Neural crest cell (in vitro differentiated cells): Measurements from ENCODE around the gene BABAM2. TPM values are rescaled to one million over a fixed set of nuclear protein-coding genes. Genes with fewer than 3 reads are reported as not detected.
A peak's percentile ranks its signal among the peaks of the same experiment; 100 is the strongest.

ENCODE experiments used
- DNase-seq: peaks from one replicate; pipeline ENCODE4 v3.0.0; 2021; ENCODE audit warnings: low read depth, mixed read lengths, low spot score
- H3K27ac Mint-ChIP-seq: one replicate; pipeline ENCODE4 v1.8.0; 2021; ENCODE audit warnings: mild to moderate bottlenecking, mixed read lengths; ENCODE audit not compliant: unreplicated experiment
- H3K27me3 Mint-ChIP-seq: 2 replicates; pipeline ENCODE4 v1.8.0; 2021; ENCODE audit warnings: low read depth, mild to moderate bottlenecking, mixed read lengths
- H3K36me3 Mint-ChIP-seq: 2 replicates; pipeline ENCODE4 v1.8.0; 2021; ENCODE audit warnings: low read depth, mild to moderate bottlenecking, mixed read lengths
- H3K4me1 Mint-ChIP-seq: 2 replicates; pipeline ENCODE4 v1.8.0; 2021; ENCODE audit warnings: mixed read lengths
- H3K4me3 Mint-ChIP-seq: one replicate; pipeline ENCODE4 v1.8.0; 2021; ENCODE audit warnings: mild to moderate bottlenecking, mixed read lengths
- H3K9me3 Mint-ChIP-seq: 2 replicates; pipeline ENCODE4 v1.8.0; 2021; ENCODE audit warnings: mixed read lengths
- CTCF ChIP-seq: fragments of 200-600 bp; sonication (generic); conservative IDR thresholded peaks from 2 replicates; pipeline ENCODE4 v1.5.0; 2021; ENCODE audit warnings: antibody characterized with exemption, mild to moderate bottlenecking
- total RNA-seq: library from RNA; stranded (reverse); gene quantifications from 2 replicates; pipeline ENCODE4 v1.2.1, GENCODE V29; 2021

The BABAM2 gene
- total RNA-seq, 1 donor from 2014 or later = 28.6 TPM

DNA sequence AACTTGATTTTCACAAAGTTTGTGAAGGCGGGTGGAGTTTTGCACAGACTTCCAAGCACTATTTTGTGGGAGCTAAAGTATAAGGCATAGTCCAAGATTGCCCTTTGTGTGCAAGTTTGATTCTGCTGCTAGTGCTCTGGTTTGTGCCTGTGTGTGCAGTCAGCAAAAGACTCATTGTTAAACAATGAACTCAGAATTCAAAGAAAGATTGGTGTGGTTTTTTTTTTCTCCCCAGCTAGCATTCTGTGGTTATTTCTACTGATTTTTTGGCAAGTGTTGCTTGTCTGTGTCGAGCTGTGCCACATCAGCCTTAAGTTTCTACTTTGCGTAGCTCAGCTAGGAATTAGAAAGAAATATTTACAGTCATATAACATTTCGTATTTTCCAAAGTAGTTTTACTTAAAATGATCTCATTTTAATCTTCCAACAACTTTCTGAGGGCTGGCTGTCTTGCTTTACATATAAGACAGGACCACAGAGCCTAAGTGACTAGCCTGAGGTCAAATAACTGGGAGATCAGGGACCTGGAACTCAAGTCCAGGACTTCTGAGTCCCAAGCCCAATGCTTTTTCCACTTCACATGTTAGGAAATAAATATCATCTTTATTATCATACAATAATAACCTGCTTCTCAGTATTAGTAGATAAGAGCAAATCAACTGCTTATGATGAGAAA, 69.8 kb downstream of the BABAM2 start:
- no peak for DNase-seq
- H3K27me3 Mint-ChIP-seq = no peaks in the 10 kb centered on the region
- H3K4me3 Mint-ChIP-seq = peak overlapping the region; percentile 24
- H3K36me3 Mint-ChIP-seq = no peaks in the 10 kb centered on the region
- H3K4me1 Mint-ChIP-seq = peaks cover 32% of the 10 kb centered on the region
- H3K27ac Mint-ChIP-seq = peak overlapping the region; percentile 90
- no peak for TF ChIP-seq CTCF
- no peaks in the 10 kb centered on the region for H3K9me3 Mint-ChIP-seq

- TF ChIP-seq CTCF = no peak
- Mint-ChIP-seq H3K27me3 (no peaks in the 10 kb centered on the region), H3K4me3 (no peak overlapping the region), H3K4me1 (peaks cover 38% of the 10 kb centered on the region), H3K9me3 (no peaks in the 10 kb centered on the region), H3K36me3 (no peaks in the 10 kb centered on the region), H3K27ac (no peak overlapping the region)
- DNase-seq = no peak
Measured at GRCh38 chr2:27962006-27962405, 71.5 kb downstream of the BABAM2 start.

- no peak for TF ChIP-seq CTCF
- Mint-ChIP-seq H3K36me3 (peaks cover 9% of the 10 kb centered on the region), H3K9me3 (peaks cover 8% of the 10 kb centered on the region), H3K27ac (peak overlapping the region; percentile 69), H3K27me3 (no peaks in the 10 kb centered on the region), H3K4me1 (peaks cover 33% of the 10 kb centered on the region), H3K4me3 (no peak overlapping the region)
- DNase-seq = no peak
Measured at GRCh38 chr2:27963472-27963871, 72.9 kb downstream of the BABAM2 start.

DNA sequence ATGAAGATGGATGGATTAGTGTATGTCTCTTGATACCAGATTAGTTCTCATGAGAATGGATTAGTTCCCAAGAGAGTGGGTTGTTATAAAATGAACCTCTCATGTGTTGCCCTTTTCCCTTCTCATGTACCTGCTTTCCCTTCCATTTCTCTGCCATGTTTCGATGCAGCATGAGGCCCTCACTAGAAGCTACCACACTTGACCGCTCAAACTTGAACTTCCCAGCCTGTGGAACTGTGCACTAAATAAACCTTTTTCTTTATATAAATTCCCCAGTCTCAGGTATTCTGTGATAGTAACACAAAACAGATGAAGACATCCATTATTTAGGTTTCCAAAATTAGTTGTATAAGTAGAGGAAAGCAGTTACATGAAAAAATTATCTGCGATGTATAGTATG, 73.5 kb downstream of the BABAM2 start:
- Mint-ChIP-seq H3K9me3 (peaks cover 12% of the 10 kb centered on the region), H3K27ac (no peak overlapping the region), H3K27me3 (no peaks in the 10 kb centered on the region), H3K4me1 (peaks cover 28% of the 10 kb centered on the region), H3K4me3 (no peak overlapping the region), H3K36me3 (peaks cover 14% of the 10 kb centered on the region)
- no peak for TF ChIP-seq CTCF
- DNase-seq = no peak

GRCh38 chr2:27965841-27966240, 75.3 kb downstream of the BABAM2 start:
- H3K4me1 Mint-ChIP-seq = peaks cover 10% of the 10 kb centered on the region
- H3K27ac Mint-ChIP-seq = no peak overlapping the region

More at GRCh38 chr2:27965841-27966240, 75.3 kb downstream of the BABAM2 start:
- DNase-seq = no peak
- peaks cover 20% of the 10 kb centered on the region for H3K36me3 Mint-ChIP-seq
- no peaks in the 10 kb centered on the region for H3K27me3 Mint-ChIP-seq
- no peak overlapping the region for H3K4me3 Mint-ChIP-seq
- H3K9me3 Mint-ChIP-seq = peaks cover 20% of the 10 kb centered on the region
- TF ChIP-seq CTCF = no peak
